Muscle layer of duodenum (tissue), 2 donors: Measurements from ENCODE around the gene GRK3.
"Not testable (repeated sequence)": the region's sequence is repeated elsewhere in the genome, so short reads cannot be mapped to it uniquely, and the experiment has no call there.

Source experiments
- H3K27ac ChIP-seq: one replicate; pipeline ENCODE4 v1.7.0; 2013; ENCODE audit warnings: mild to moderate bottlenecking, low read length
- H3K27me3 ChIP-seq: one replicate; pipeline ENCODE4 v1.7.0; 2013; ENCODE audit warnings: low read depth, mild to moderate bottlenecking, control low read depth, low read length
- H3K36me3 ChIP-seq, 2 donors: one replicate each; pipeline ENCODE4 v1.7.0; 2013; ENCODE audit warnings: low read length in 2 of 2, control low read depth in 1 of 2, mild to moderate bottlenecking in 1 of 2; ENCODE audit not compliant: insufficient read depth in 2 of 2, control insufficient read depth in 1 of 2
- H3K4me1 ChIP-seq, 2 donors: one replicate each; pipeline ENCODE4 v1.7.0; 2013; ENCODE audit warnings: low read length in 2 of 2, mild to moderate bottlenecking in 2 of 2, control low read depth in 1 of 2, moderate library complexity in 1 of 2; ENCODE audit not compliant: insufficient read depth in 2 of 2, control insufficient read depth in 1 of 2
- H3K4me3 ChIP-seq, 2 donors: one replicate each; pipeline ENCODE4 v1.7.0; 2013; ENCODE audit warnings: low read length in 2 of 2, low read depth in 1 of 2, mild to moderate bottlenecking in 1 of 2
- H3K9me3 ChIP-seq, 2 donors: one replicate each; pipeline ENCODE4 v1.7.0; 2013; ENCODE audit warnings: low read length in 2 of 2, control low read depth in 1 of 2, mild to moderate bottlenecking in 1 of 2; ENCODE audit not compliant: control insufficient read depth in 1 of 2
- donor health status: healthy.

Gene GRK3

DNA sequence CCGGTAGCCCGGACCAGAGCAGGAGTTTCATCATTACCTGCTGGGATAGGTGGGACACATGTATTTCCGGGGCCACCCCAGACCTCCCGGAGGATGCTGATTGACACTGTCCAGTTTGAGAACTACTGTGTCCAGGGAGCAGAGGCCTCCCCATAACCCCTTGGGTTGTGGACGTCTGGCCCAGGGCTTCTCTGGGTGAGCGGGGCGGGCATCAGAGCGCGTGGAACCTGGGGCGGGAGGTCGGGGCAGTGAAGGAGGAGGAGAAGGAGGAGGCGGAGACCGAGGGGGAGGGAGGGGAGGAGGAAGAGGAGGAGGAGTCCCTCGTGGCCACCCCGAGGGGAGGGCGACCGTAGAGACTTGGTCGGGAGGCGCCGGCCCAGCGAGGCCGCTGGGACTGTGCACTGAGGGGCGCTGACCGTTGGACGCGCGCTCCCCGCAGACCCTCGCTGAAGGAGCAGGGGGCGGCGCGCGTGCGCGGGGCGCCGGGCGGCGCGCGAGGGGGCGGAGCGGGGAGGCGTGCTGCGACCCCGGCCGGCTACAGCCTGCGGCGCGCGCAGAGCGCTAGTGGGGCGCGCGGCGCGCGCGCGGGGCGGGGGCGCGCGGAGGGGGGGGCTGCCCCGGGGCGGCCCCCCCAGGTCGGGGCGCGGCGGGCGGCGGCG lies at the start of gene GRK3:
TSS of gene GRK3 (plus strand) at position 356 of the 659 bp plus-strand sequence. CDS start 366 bp downstream, outside the sequence.
- Histone ChIP-seq H3K27me3 (no peaks in the 10 kb centered on the region), H3K36me3 (no peaks in the 10 kb centered on the region), H3K27ac (peak within 1 kb of the TSS; percentile 39), H3K4me1 (peaks cover 0 to 7% of the 10 kb centered on the region in 2 donors), H3K9me3 (no peaks in the 10 kb centered on the region), H3K4me3 (peak within 1 kb of the TSS; percentile 71 to 92)

GRCh38 chr22:25518000-25518663 lies 46.3 kb upstream of the GRK3 start:
- no peak overlapping the region for H3K4me3 ChIP-seq
- no peak overlapping the region for H3K27ac ChIP-seq
- no peaks in the 10 kb centered on the region for H3K4me1 ChIP-seq
- H3K36me3 ChIP-seq = peaks cover 0 to 6% of the 10 kb centered on the region in 2 donors
- no peaks in the 10 kb centered on the region for H3K27me3 ChIP-seq
- peaks cover 0 to 3% of the 10 kb centered on the region in 2 donors for H3K9me3 ChIP-seq

DNA sequence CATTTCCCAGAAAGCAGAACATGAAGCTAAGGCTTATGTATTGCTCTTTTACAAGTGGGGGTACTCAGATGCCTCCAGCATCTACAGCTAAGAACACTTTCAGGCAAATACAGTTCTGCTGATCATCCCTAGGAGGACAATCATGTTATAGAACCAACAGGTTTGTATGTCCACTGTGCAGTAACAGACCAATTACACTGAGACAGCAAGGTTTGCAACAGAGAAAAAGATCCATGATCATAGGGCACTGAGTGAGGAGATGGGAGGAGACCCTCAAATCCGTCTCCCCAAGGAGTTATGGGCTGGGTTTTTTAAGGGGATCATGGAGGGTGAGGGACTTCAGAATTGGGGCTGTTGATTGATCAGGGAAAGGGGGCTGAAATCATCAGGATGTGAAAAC lies 39.1 kb upstream of the GRK3 start:
- no peaks in the 10 kb centered on the region for H3K4me1 ChIP-seq
- H3K27me3 ChIP-seq = no peaks in the 10 kb centered on the region
- peaks cover 0 to 6% of the 10 kb centered on the region in 2 donors for H3K36me3 ChIP-seq
- H3K9me3 ChIP-seq = peaks cover 3 to 10% of the 10 kb centered on the region in 2 donors
- no peak overlapping the region for H3K27ac ChIP-seq
- no peak overlapping the region for H3K4me3 ChIP-seq

- H3K27ac ChIP-seq, H3K27me3 ChIP-seq, H3K4me3 ChIP-seq, H3K9me3 ChIP-seq, H3K36me3 ChIP-seq, H3K4me1 ChIP-seq: not testable (repeated sequence)
Measured at GRCh38 chr22:25525804-25526584, 38.5 kb upstream of the GRK3 start.

DNA sequence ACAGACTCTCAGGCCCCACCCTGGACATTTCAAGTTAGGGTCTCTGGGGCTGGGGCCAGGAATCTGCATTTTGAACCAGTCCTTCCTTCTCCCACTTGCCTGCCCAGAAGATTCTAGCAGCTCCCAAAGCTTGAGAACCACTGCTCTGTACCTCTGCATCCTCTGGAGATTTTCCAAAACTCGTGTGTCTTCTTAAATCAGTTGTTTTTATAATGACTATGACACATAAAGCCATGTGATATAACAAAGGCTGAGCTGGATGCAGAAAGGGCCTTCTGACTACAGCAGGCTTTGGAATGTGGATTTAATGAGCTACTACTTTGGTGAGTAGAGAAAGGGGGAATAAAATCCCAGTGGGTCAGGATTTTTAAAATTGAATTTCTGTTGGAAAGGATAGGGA lies 37.5 kb upstream of the GRK3 start:
- not testable (repeated sequence) for H3K9me3 ChIP-seq, H3K27me3 ChIP-seq, H3K36me3 ChIP-seq, H3K4me3 ChIP-seq, H3K4me1 ChIP-seq, H3K27ac ChIP-seq

GRCh38 chr22:25528068-25528467 lies 36.4 kb upstream of the GRK3 start:
- H3K4me3 ChIP-seq, H3K27ac ChIP-seq, H3K36me3 ChIP-seq, H3K4me1 ChIP-seq, H3K27me3 ChIP-seq, H3K9me3 ChIP-seq: not testable (repeated sequence)

DNA sequence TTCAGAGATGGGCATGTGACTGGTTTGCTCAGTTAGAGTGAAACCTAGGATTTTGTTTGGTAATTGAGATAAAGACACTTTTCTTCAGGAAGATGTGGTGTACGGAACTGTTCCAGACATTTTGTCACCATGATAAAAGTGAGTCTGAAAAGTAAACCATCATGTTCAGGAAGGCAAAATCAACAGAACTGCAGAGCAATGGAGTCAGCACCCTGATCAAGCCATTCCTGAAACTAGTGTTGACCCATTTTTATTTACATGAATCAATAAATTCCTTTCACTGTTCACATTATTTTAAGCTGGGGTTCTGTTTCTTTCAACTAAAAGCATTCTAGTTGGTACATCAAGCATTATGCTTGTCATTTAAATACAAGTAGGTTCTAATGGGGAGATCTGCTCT lies 35.4 kb upstream of the GRK3 start:
- H3K4me3 ChIP-seq, H3K27ac ChIP-seq, H3K27me3 ChIP-seq, H3K9me3 ChIP-seq, H3K4me1 ChIP-seq, H3K36me3 ChIP-seq: not testable (repeated sequence)

GRCh38 chr22:25529541-25530137 lies 34.8 kb upstream of the GRK3 start:
- not testable (repeated sequence) for H3K27me3 ChIP-seq, H3K36me3 ChIP-seq, H3K4me1 ChIP-seq, H3K9me3 ChIP-seq, H3K27ac ChIP-seq, H3K4me3 ChIP-seq

DNA sequence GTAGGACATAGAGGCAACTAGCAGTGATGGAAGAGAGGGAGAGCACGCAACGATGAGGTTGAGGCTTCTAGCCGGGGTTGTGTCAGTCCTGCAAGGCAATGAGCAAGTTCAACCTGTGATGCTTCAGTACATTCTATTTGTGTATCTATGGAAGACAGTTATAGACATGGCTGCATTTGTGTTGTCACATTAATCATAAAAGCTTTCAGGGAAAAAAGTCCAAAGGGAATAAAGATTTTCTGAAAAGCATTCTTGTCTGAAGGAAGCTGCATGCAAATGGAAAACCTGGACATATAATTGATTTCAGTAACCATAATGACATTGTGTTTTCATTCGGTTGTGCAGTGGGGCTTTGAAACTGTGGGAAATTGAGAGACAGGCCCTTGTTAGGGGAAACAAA lies 32.8 kb upstream of the GRK3 start:
- not testable (repeated sequence) for H3K4me3 ChIP-seq, H3K4me1 ChIP-seq, H3K27ac ChIP-seq, H3K36me3 ChIP-seq, H3K27me3 ChIP-seq, H3K9me3 ChIP-seq

GRCh38 chr22:25534724-25535123 lies 29.8 kb upstream of the GRK3 start:
- Histone ChIP-seq H3K4me1 (peaks cover 0 to 6% of the 10 kb centered on the region in 2 donors), H3K27me3 (no peaks in the 10 kb centered on the region), H3K9me3 (no peaks in the 10 kb centered on the region), H3K36me3 (no peaks in the 10 kb centered on the region), H3K4me3 (no peak overlapping the region), H3K27ac (no peak overlapping the region)

GRCh38 chr22:25536589-25536988 lies 27.9 kb upstream of the GRK3 start:
- no peaks in the 10 kb centered on the region for H3K9me3 ChIP-seq
- no peak overlapping the region for H3K27ac ChIP-seq
- peaks cover 0 to 9% of the 10 kb centered on the region in 2 donors for H3K4me1 ChIP-seq
- H3K27me3 ChIP-seq = no peaks in the 10 kb centered on the region
- H3K4me3 ChIP-seq = no peak overlapping the region
- no peaks in the 10 kb centered on the region for H3K36me3 ChIP-seq
